Gastroesophageal sphincter (tissue), 4 donors: ENCODE results near the gene TMEM61. TPM values are rescaled to one million over a fixed set of nuclear protein-coding genes. Genes with fewer than 3 reads are reported as not detected.
"Not testable (repeated sequence)": the region's sequence is repeated elsewhere in the genome, so short reads cannot be mapped to it uniquely, and the experiment has no call there.

ENCODE experiments used
- ATAC-seq: fragments of 150-250 bp; one replicate; pipeline ENCODE4 v1.9.1; 2016; ENCODE audit warnings: mild to moderate bottlenecking, moderate library complexity
- H3K27ac ChIP-seq, 4 donors: fragments of 200-600 bp; sonication (generic) in 3 of 4; 1 replicate in 3 of 4; 2 replicates in 1 of 4; pipeline ENCODE4 v1.5.1; 2016 to 2019
- H3K27me3 ChIP-seq: fragments of 200-600 bp; sonication (generic); one replicate; pipeline ENCODE4 v1.5.1; 2019
- H3K36me3 ChIP-seq, 2 donors: fragments of 200-600 bp; sonication (generic); one replicate each; pipeline ENCODE4 v1.5.1; 2019; ENCODE audit warnings: control low read depth in 1 of 2
- H3K4me1 ChIP-seq, 3 donors: fragments of 200-600 bp; sonication (generic); 1 replicate in 2 of 3; 2 replicates in 1 of 3; pipeline ENCODE4 v1.5.1; 2016 to 2019; ENCODE audit warnings: control low read depth in 2 of 3
- H3K4me3 ChIP-seq, 2 donors: fragments of 200-600 bp; sonication (generic); one replicate each; pipeline ENCODE4 v1.5.1; 2019; ENCODE audit warnings: mild to moderate bottlenecking in 1 of 2, moderate library complexity in 1 of 2
- H3K9me3 ChIP-seq, 3 donors: fragments of 200-600 bp; sonication (generic); one replicate each; pipeline ENCODE4 v1.5.1; 2017 to 2019; ENCODE audit warnings: control low read depth in 2 of 3
- EP300 ChIP-seq: sonication (generic); formaldehyde crosslinking; IDR thresholded peaks from one replicate; pipeline ENCODE4 v1.6.1; 2017; ENCODE audit warnings: antibody characterized with exemption, mild to moderate bottlenecking
- POLR2A ChIP-seq, 2 donors: fragments of 450-650 bp; IDR thresholded peaks; one replicate each; pipeline ENCODE4 v1.6.1; 2017; ENCODE audit warnings: antibody characterized with exemption in 2 of 2, mild to moderate bottlenecking in 2 of 2, moderate library complexity in 1 of 2
- POLR2AphosphoS5 ChIP-seq: sonication (generic); formaldehyde crosslinking; IDR thresholded peaks from one replicate; pipeline ENCODE4 v1.6.1; 2017; ENCODE audit warnings: antibody characterized with exemption
- WGBS, 2 donors: methylation state at CpG; one replicate each; pipeline ENCODE4 v1.1.5; 2018; ENCODE audit warnings: low coverage in 1 of 2; 5-methylcytosine and 5-hydroxymethylcytosine counted together
- total RNA-seq, 4 donors: library from RNA; depleted of rRNA; stranded (reverse); fragments of >200 nt; gene quantifications; one replicate each; pipeline ENCODE4 v1.1.0, GENCODE V29; 2016
- TF ChIP-seq, protein P1 (sequence below), 4 experiments: fragments of 200-600 bp in 2 of 4; fragments of 450-650 bp in 2 of 4; sonication (generic) in 1 of 4; IDR thresholded peaks; one replicate each; pipeline ENCODE4 v1.5.1; 2017 to 2019; ENCODE audit warnings: antibody characterized with exemption in 4 of 4, mild to moderate bottlenecking in 2 of 4, moderate library complexity in 2 of 4

The TMEM61 gene
- 1 to 10 TPM in 3 of 4 donors, not detected in 1; 1.5 to 2.5 (median 1.5) TPM for total RNA-seq

DNA sequence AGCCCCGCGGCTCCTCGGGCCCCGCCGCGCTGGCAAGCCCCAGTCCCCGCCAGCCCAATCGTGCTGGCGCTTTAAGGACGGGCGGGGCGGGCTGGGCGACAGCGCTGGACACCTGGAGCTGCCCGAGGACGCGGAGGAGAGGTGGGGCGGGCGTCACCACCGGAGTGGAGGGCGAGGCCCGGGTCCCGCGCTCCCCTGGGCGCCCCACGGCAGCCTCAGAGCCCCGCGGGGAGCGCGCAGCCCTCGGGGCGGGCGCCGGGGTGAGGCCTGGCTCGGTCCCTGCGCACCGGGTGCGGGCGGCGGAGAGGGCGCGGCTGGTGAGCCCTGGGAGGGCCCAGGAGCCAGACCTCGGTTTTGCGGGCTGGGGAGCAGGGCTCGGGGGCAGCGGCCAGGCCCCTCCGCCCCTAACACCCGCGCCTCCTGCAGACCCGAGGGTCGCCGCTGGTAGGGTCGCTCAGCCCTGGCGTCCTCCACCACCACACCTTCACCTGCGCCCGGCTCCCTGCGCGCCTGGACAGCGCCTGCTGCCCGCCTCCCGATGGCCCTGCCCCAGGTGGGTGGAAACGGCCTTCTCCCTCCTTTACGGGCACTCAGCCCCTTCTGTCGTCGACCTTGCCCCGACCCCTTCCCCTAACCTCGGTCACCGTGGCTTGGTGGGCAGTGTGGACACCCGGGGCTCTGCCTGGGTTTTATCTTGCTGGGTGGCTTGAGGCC, at the start of gene TMEM61:
TMEM61 (plus strand) TSS at position 101 of the 714 bp plus-strand sequence; CDS start at position 539, 438 bp downstream.
- TF ChIP-seq POLR2AphosphoS5 (no peak), EP300 (no peak), POLR2A (IDR thresholded peaks at IDR 0.05) (no peak)
- TF ChIP-seq, protein P1, sequence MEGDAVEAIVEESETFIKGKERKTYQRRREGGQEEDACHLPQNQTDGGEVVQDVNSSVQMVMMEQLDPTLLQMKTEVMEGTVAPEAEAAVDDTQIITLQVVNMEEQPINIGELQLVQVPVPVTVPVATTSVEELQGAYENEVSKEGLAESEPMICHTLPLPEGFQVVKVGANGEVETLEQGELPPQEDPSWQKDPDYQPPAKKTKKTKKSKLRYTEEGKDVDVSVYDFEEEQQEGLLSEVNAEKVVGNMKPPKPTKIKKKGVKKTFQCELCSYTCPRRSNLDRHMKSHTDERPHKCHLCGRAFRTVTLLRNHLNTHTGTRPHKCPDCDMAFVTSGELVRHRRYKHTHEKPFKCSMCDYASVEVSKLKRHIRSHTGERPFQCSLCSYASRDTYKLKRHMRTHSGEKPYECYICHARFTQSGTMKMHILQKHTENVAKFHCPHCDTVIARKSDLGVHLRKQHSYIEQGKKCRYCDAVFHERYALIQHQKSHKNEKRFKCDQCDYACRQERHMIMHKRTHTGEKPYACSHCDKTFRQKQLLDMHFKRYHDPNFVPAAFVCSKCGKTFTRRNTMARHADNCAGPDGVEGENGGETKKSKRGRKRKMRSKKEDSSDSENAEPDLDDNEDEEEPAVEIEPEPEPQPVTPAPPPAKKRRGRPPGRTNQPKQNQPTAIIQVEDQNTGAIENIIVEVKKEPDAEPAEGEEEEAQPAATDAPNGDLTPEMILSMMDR (IDR thresholded peaks at IDR 0.05), result no peak
- Histone ChIP-seq H3K27me3 (peaks cover 46% of the 10 kb centered on the region), H3K9me3 (no peaks in the 10 kb centered on the region), H3K4me1 (peaks cover 0 to 16% (median 6%) of the 10 kb centered on the region in 3 donors), H3K36me3 (no peaks in the 10 kb centered on the region), H3K27ac (peak within 1 kb of the TSS in 1 of 4 donors; percentile 18), H3K4me3 (peak within 1 kb of the TSS; percentile 38 to 57)
- WGBS, 2 donors, result 0% methylated on average over 7 of the region's 69 CpGs; no CpG with 5 or more reads in 1 of the 2 donors
- ATAC-seq, result peak; percentile 66

DNA sequence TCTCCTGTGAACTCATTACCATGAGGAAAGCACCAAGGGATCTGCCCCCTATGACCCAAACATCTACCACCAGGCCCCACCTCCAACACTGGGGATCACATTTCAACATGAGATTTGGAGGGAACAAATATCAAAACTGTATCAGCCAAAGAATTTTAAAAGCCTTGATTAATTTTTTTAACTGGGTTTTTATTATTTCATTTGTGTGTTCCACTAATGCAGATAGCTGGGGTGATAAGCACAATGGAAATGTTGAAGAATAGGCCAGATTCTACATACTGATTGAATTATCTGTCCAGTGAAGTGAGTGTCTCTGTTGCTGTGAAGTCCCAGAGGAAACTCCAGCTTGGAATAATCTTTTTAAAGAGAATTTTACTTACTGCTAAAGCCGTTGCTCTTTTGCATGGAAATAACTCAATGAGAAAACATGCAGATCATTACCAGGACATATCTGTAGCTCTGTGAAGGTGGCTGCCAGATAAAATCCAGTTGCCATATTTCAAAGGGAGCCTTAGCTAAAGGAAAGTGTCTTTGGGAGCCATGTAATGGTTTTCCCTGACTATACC, 49.1 kb upstream of the TMEM61 start:
- Histone ChIP-seq H3K9me3 (no peaks in the 10 kb centered on the region), H3K4me3 (no peak overlapping the region), H3K27me3 (peaks cover 3% of the 10 kb centered on the region), H3K36me3 (no peaks in the 10 kb centered on the region), H3K27ac (no peak overlapping the region), H3K4me1 (peaks cover 0 to 12% (median 0%) of the 10 kb centered on the region in 3 donors)
- no peak for ATAC-seq
- no peak for TF ChIP-seq POLR2AphosphoS5
- TF ChIP-seq, protein P1 (IDR thresholded peaks at IDR 0.05), result no peak
- no peak for TF ChIP-seq POLR2A (IDR thresholded peaks at IDR 0.05)
- no peak for TF ChIP-seq EP300
- WGBS, 2 donors, result 80 to 86% methylated on average over 1 of the region's 1 CpG

DNA sequence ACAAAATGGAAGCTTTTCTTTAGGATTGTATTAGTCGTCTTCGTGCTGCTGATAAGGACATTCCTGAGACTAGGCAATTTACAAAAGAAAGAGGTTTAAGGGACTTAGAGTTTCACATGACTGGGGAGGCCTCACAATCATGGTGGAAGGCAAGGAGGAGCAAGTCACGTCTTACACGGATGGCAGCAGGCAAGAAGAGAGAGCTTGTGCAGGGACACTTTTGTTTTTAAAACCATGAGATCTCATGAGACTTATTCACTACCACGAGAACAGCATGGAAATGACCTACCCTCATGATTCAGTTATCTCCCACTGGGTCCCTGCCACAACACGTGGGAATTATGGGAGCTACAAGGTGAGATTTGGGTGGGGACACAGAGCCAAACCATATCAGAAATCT, 46.3 kb upstream of the TMEM61 start:
- ATAC-seq, H3K4me1 ChIP-seq, H3K27ac ChIP-seq, H3K9me3 ChIP-seq, H3K4me3 ChIP-seq, H3K27me3 ChIP-seq, H3K36me3 ChIP-seq: not testable (repeated sequence)
- WGBS, 2 donors, result 91 to 93% methylated on average over 3 to 5 of the region's 6 CpGs

DNA sequence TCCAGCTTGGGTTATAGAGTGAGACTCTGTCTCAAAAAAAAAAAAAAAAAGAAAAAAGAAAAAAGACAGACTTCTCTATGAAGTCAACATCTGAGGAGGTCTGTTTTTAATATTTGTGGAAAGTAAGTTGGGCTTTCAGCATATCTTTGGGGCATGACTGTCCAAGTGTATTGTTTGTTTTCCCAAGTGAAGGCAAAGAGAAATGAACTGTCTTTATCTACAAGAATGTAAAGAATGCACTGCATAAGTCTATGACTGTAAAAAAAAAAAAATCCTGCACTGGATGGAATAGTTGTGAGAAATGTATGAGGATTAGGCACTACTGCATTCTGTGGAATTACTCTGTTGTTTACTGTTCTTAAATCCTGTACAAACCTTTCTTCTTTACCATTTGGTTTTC, 45.6 kb upstream of the TMEM61 start:
- no peak overlapping the region for H3K4me3 ChIP-seq
- H3K36me3 ChIP-seq, result no peaks in the 10 kb centered on the region
- no peaks in the 10 kb centered on the region for H3K9me3 ChIP-seq
- no peaks in the 10 kb centered on the region for H3K4me1 ChIP-seq
- no peak for ATAC-seq
- H3K27ac ChIP-seq, result no peak overlapping the region
- H3K27me3 ChIP-seq, result peaks cover 8% of the 10 kb centered on the region
- no peak for TF ChIP-seq POLR2AphosphoS5
- TF ChIP-seq EP300, result no peak
- TF ChIP-seq, protein P1 (IDR thresholded peaks at IDR 0.05), result no peak
- no peak for TF ChIP-seq POLR2A (IDR thresholded peaks at IDR 0.05)

DNA sequence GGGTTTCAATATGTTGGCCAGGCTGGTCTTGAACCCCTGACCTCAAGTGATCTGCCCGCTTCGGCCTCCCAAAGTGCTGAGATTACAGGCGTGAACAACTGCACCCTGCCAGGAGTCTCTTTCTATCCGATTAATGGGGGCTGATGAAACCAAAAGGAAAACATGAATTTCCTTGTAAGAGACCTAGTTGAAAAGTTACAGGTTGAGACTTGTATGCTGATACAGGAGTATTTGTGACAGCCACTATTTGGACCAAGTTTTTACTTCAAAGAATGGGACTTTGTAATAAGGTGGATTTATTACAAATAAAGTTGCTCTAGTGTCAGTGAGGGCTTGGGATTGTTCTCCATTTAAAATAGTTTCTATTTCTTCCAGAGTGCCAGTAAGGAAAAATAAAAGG, 43.6 kb upstream of the TMEM61 start:
- ATAC-seq, result no peak
- no peak overlapping the region for H3K27ac ChIP-seq
- H3K36me3 ChIP-seq, result no peaks in the 10 kb centered on the region
- peaks cover 8% of the 10 kb centered on the region for H3K27me3 ChIP-seq
- no peak overlapping the region for H3K4me3 ChIP-seq
- WGBS, 2 donors, result 83% methylated on average over 2 to 4 of the region's 4 CpGs
- H3K9me3 ChIP-seq, result no peaks in the 10 kb centered on the region
- no peak for TF ChIP-seq POLR2A (IDR thresholded peaks at IDR 0.05)
- no peak for TF ChIP-seq POLR2AphosphoS5
- no peak for TF ChIP-seq EP300
- TF ChIP-seq, protein P1 (IDR thresholded peaks at IDR 0.05), result no peak
- no peaks in the 10 kb centered on the region for H3K4me1 ChIP-seq
